DND-41 (cell line): ENCODE results near the gene CANX.

ENCODE experiments used
- ATAC-seq: fragments of 200-7000 bp; cut with Tn5 transposase; 3 replicates; pipeline ENCODE4 v1.9.1; 2021; ENCODE audit warnings: low read depth; ENCODE audit not compliant: insufficient read depth
- DNase-seq: peaks from one replicate; pipeline ENCODE4 v3.0.0-alpha.2; 2020
- H2AFZ ChIP-seq: 2 replicates; pipeline ENCODE4 v1.6.0; 2012; ENCODE audit warnings: low read depth, low read length
- H3K27ac ChIP-seq: 2 replicates; pipeline ENCODE4 v1.5.1; 2012; ENCODE audit warnings: low read length, inconsistent platforms
- H3K27me3 ChIP-seq: fragments of 200-600 bp; sonication (generic); 2 replicates; pipeline ENCODE4 v1.6.0; 2012; ENCODE audit warnings: low read length, mild to moderate bottlenecking, inconsistent platforms; ENCODE audit not compliant: insufficient read depth, poor library complexity
- H3K36me3 ChIP-seq: 2 replicates; pipeline ENCODE4 v1.5.1; 2012; ENCODE audit warnings: low read length, inconsistent platforms; ENCODE audit not compliant: insufficient read depth
- H3K4me1 ChIP-seq: 2 replicates; pipeline ENCODE4 v1.5.1; 2012; ENCODE audit warnings: mild to moderate bottlenecking, low read length; ENCODE audit not compliant: insufficient read depth
- H3K4me2 ChIP-seq: 2 replicates; pipeline ENCODE4 v1.6.0; 2012; ENCODE audit warnings: mild to moderate bottlenecking, moderate library complexity, low read length, inconsistent platforms; ENCODE audit not compliant: insufficient read depth
- H3K4me3 ChIP-seq, 2 experiments: fragments of 200-600 bp in 1 of 2; shearing (Covaris generic) in 1 of 2; 2 replicates each; pipeline ENCODE4 v1.5.1; 2012 to 2016; ENCODE audit warnings: inconsistent platforms in 2 of 2, low read length in 2 of 2, mild to moderate bottlenecking in 2 of 2, low read depth in 1 of 2, moderate library complexity in 1 of 2
- H3K79me2 ChIP-seq: 2 replicates; pipeline ENCODE4 v1.6.0; 2012; ENCODE audit warnings: low read length, inconsistent platforms; ENCODE audit not compliant: insufficient read depth
- H3K9ac ChIP-seq: 2 replicates; pipeline ENCODE4 v1.6.0; 2012; ENCODE audit warnings: low read depth, mild to moderate bottlenecking, inconsistent platforms, low read length, moderate library complexity
- H3K9me3 ChIP-seq: 2 replicates; pipeline ENCODE4 v1.5.1; 2012; ENCODE audit warnings: low read length, moderate library complexity, mild to moderate bottlenecking, inconsistent platforms; ENCODE audit not compliant: insufficient read depth, severe bottlenecking
- H4K20me1 ChIP-seq: 2 replicates; pipeline ENCODE4 v1.6.0; 2012; ENCODE audit warnings: low read length; ENCODE audit not compliant: insufficient read depth
- CTCF ChIP-seq: IDR thresholded peaks from 2 replicates; pipeline ENCODE4 v1.5.1; 2012; ENCODE audit warnings: borderline replicate concordance, low read length, moderate library complexity, mild to moderate bottlenecking; ENCODE audit not compliant: poor library complexity, severe bottlenecking; ENCODE audit errors: extremely low read depth
- EZH2 ChIP-seq: IDR thresholded peaks from 3 replicates; pipeline ENCODE4 v1.6.1; 2012; ENCODE audit warnings: borderline replicate concordance, low read depth, mild to moderate bottlenecking, moderate library complexity, low read length, inconsistent platforms; ENCODE audit not compliant: severe bottlenecking

Gene CANX

GRCh38 chr5:179764056-179764455, 65.3 kb downstream of the CANX start:
- no peak overlapping the region for H3K9ac ChIP-seq
- no peak overlapping the region for H3K27ac ChIP-seq
- TF ChIP-seq EZH2 (no peak), CTCF (no peak)
- peaks cover 80% of the 10 kb centered on the region for H4K20me1 ChIP-seq
- peaks cover 18% of the 10 kb centered on the region for H3K4me1 ChIP-seq
- H3K36me3 ChIP-seq: peaks cover 45% of the 10 kb centered on the region
- no peak overlapping the region for H3K4me2 ChIP-seq
- no peak overlapping the region for H2AFZ ChIP-seq
- DNase-seq: no peak
- no peak for ATAC-seq
- no peak overlapping the region for H3K4me3 ChIP-seq
- no peaks in the 10 kb centered on the region for H3K27me3 ChIP-seq
- H3K9me3 ChIP-seq: no peaks in the 10 kb centered on the region
- H3K79me2 ChIP-seq: peaks cover 82% of the 10 kb centered on the region

GRCh38 chr5:179765400-179765799, 66.6 kb downstream of the CANX start:
- Histone ChIP-seq H3K27ac (no peak overlapping the region), H4K20me1 (peaks cover 67% of the 10 kb centered on the region), H3K27me3 (no peaks in the 10 kb centered on the region), H3K79me2 (peaks cover 69% of the 10 kb centered on the region), H3K9ac (no peak overlapping the region), H2AFZ (no peak overlapping the region), H3K4me1 (peaks cover 11% of the 10 kb centered on the region; the same call in 1 of the 2 replicates), H3K36me3 (peaks cover 59% of the 10 kb centered on the region), H3K4me3 (no peak overlapping the region), H3K9me3 (no peaks in the 10 kb centered on the region), H3K4me2 (no peak overlapping the region)
- TF ChIP-seq CTCF: no peak
- ATAC-seq (no peak), DNase-seq (no peak)

GRCh38 chr5:179766021-179766725, 67.4 kb downstream of the CANX start:
- no peak overlapping the region for H2AFZ ChIP-seq
- DNase-seq (no peak), ATAC-seq (no peak)
- TF ChIP-seq CTCF (no peak), EZH2 (no peak)
- no peaks in the 10 kb centered on the region for H3K9me3 ChIP-seq
- no peak overlapping the region for H3K4me3 ChIP-seq
- H3K79me2 ChIP-seq: peaks cover 63% of the 10 kb centered on the region
- H3K4me2 ChIP-seq: no peak overlapping the region
- H3K4me1 ChIP-seq: 0 out of 2 replicates have a peak, but pooled peaks cover 10% of the 10 kb centered on the region
- H3K27ac ChIP-seq: no peak overlapping the region
- peaks cover 62% of the 10 kb centered on the region for H4K20me1 ChIP-seq
- no peak overlapping the region for H3K9ac ChIP-seq
- peaks cover 66% of the 10 kb centered on the region for H3K36me3 ChIP-seq
- H3K27me3 ChIP-seq: no peaks in the 10 kb centered on the region
